Measurements from ENCODE around the gene TMA7. TPM values are rescaled to one million over a fixed set of nuclear protein-coding genes. Genes with fewer than 3 reads are reported as not detected.

TMA7 gene
- total and polyA plus RNA-seq, 4 donors: 75.2 to 241 (median 113) TPM

DNA sequence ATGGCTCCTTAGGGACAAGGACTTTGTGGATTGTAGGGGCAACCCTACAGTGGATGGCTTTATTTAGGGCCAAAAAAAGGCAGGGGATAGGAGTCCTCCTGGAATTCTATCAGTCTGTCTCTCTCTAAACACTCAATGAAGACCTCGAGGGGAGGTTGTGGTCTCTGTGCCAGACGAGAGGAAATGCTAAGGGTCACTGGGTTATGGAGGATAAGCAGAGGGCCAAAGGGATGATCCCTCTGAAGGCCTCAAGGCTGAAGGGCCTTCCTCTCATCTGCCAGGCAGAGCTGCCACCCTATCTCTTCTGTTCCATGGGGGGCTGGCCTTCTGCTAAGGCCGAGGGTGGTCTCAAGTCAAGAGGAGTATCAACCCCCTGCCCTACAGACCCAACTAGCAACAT lies 37.1 kb upstream of the TMA7 start:
- H3K27ac ChIP-seq (ENCODE audit: low read depth in 1 of 2, low read length in 2 of 2): no peak overlapping the region

DNA sequence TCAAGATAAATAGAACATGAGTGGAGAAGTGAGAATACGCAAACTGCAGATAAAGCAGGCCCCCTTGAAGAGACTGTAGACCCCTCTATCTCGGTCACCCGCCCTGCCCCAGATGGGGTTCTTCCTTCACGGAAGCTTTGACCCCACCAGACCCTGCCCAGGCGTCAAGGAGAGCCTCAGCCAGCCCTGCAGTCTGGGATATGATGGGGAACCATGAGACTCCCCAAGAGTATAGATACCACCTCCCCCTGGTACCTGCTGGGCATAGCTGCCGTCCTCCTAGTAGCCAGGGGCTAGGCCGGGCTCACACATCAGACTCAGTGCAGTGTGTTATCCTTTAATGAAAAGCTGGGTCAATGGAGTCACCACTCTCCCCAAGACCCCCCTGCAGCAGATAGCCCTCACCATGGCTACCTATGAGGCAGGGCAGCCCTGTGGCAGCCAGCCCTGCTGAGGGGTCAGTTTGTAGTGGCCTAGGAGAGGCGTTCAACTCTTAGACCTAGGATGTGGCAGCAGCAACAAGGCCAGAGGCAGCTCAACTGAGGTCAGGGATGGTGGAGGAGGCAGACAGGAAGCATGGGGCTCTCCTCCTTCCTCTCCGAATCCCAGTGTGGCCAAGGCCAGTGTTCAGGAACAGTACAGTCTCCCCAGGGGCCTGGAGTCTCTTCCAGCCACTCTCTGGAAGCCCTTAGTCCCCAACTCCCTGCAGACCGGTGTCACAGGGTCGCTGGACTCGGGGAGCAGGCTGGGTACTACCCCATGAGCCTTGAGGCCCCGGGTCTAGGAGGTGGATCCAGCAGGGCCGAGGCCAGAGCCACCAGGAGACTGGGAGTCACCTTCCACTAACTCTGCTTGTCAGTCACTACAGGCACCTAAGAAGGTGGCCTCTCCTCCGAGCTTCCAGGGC lies 36.3 kb upstream of the TMA7 start:
- TF ChIP-seq, protein P1, sequence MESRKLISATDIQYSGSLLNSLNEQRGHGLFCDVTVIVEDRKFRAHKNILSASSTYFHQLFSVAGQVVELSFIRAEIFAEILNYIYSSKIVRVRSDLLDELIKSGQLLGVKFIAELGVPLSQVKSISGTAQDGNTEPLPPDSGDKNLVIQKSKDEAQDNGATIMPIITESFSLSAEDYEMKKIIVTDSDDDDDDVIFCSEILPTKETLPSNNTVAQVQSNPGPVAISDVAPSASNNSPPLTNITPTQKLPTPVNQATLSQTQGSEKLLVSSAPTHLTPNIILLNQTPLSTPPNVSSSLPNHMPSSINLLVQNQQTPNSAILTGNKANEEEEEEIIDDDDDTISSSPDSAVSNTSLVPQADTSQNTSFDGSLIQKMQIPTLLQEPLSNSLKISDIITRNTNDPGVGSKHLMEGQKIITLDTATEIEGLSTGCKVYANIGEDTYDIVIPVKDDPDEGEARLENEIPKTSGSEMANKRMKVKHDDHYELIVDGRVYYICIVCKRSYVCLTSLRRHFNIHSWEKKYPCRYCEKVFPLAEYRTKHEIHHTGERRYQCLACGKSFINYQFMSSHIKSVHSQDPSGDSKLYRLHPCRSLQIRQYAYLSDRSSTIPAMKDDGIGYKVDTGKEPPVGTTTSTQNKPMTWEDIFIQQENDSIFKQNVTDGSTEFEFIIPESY (IDR thresholded peaks at IDR 0.05): no peak
- TF ChIP-seq, protein P2, sequence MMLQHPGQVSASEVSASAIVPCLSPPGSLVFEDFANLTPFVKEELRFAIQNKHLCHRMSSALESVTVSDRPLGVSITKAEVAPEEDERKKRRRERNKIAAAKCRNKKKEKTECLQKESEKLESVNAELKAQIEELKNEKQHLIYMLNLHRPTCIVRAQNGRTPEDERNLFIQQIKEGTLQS (IDR thresholded peaks at IDR 0.05): no peak
- TF ChIP-seq NR2F2 (IDR thresholded peaks at IDR 0.05) (no peak), YY1 (IDR thresholded peaks at IDR 0.05) (no peak), HNF4A (conservative IDR thresholded peaks at IDR 0.05) (no peak), TAF1 (conservative IDR thresholded peaks at IDR 0.05) (no peak), RAD21 (IDR thresholded peaks at IDR 0.05) (no peak)
- no peak overlapping the region for H3K27ac ChIP-seq (ENCODE audit: low read depth in 1 of 2, low read length in 2 of 2)
- 89% methylated on average over 15 of the region's 15 CpGs for WGBS
- peaks cover 11 to 59% (median 26%) of the 10 kb centered on the region in 4 donors for H3K36me3 ChIP-seq (ENCODE audit: control insufficient read depth in 4 of 4, insufficient read depth in 3 of 4, low read depth in 1 of 4, low read length in 3 of 4)
- H3K4me3 ChIP-seq (ENCODE audit: low read depth in 1 of 3, low read length in 3 of 3): no peak overlapping the region
- H3K27me3 ChIP-seq (ENCODE audit: control insufficient read depth in 4 of 4, insufficient read depth in 4 of 4, low read length in 3 of 4): no peaks in the 10 kb centered on the region
- H3K9ac ChIP-seq (ENCODE audit: low read depth in 1 of 2, low read length in 2 of 2): no peak overlapping the region
- no peaks in the 10 kb centered on the region for H3K4me1 ChIP-seq (ENCODE audit: control insufficient read depth in 4 of 4, insufficient read depth in 4 of 4, low read length in 3 of 4)
- no peaks in the 10 kb centered on the region for H3K9me3 ChIP-seq (ENCODE audit: control insufficient read depth in 4 of 4, low read length in 3 of 4)
- no peak for DNase-seq (ENCODE audit: low spot score)

More for the DNA sequence above, 37.1 kb upstream of the TMA7 start:
- H3K9ac ChIP-seq (ENCODE audit: low read depth in 1 of 2, low read length in 2 of 2): no peak overlapping the region
- DNase-seq (ENCODE audit: low spot score): no peak
- H3K36me3 ChIP-seq (ENCODE audit: control insufficient read depth in 4 of 4, insufficient read depth in 3 of 4, low read depth in 1 of 4, low read length in 3 of 4): peaks cover 11 to 52% (median 21%) of the 10 kb centered on the region in 4 donors
- no peak for TF ChIP-seq FOXA1 (IDR thresholded peaks at IDR 0.05)
- no peak for TF ChIP-seq YY1 (IDR thresholded peaks at IDR 0.05)
- TF ChIP-seq, protein P3, sequence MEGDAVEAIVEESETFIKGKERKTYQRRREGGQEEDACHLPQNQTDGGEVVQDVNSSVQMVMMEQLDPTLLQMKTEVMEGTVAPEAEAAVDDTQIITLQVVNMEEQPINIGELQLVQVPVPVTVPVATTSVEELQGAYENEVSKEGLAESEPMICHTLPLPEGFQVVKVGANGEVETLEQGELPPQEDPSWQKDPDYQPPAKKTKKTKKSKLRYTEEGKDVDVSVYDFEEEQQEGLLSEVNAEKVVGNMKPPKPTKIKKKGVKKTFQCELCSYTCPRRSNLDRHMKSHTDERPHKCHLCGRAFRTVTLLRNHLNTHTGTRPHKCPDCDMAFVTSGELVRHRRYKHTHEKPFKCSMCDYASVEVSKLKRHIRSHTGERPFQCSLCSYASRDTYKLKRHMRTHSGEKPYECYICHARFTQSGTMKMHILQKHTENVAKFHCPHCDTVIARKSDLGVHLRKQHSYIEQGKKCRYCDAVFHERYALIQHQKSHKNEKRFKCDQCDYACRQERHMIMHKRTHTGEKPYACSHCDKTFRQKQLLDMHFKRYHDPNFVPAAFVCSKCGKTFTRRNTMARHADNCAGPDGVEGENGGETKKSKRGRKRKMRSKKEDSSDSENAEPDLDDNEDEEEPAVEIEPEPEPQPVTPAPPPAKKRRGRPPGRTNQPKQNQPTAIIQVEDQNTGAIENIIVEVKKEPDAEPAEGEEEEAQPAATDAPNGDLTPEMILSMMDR (IDR thresholded peaks at IDR 0.05; ENCODE audit: low read depth, low read length, missing input control): no peak
- TF ChIP-seq HNF4A (conservative IDR thresholded peaks at IDR 0.05): no peak
- no peak for TF ChIP-seq TAF1 (conservative IDR thresholded peaks at IDR 0.05)
- TF ChIP-seq SP1 (IDR thresholded peaks at IDR 0.05): no peak
- no peak for TF ChIP-seq GABPA (IDR thresholded peaks at IDR 0.05 in 1 of 2, conservative IDR thresholded peaks at IDR 0.05 in 1 of 2)
- TF ChIP-seq EGR1 (IDR thresholded peaks at IDR 0.05; ENCODE audit: low read depth in 2 of 2): no peak
- TF ChIP-seq JUND (IDR thresholded peaks at IDR 0.05): no peak
- TF ChIP-seq FOXA2 (IDR thresholded peaks at IDR 0.05): no peak
- TF ChIP-seq RXRA (IDR thresholded peaks at IDR 0.05): no peak
- no peak for TF ChIP-seq NR2F2 (IDR thresholded peaks at IDR 0.05)
- TF ChIP-seq RAD21 (IDR thresholded peaks at IDR 0.05): no peak
- TF ChIP-seq, protein P2 (IDR thresholded peaks at IDR 0.05): no peak
- TF ChIP-seq, protein P4, sequence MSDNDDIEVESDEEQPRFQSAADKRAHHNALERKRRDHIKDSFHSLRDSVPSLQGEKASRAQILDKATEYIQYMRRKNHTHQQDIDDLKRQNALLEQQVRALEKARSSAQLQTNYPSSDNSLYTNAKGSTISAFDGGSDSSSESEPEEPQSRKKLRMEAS (IDR thresholded peaks at IDR 0.05): no peak
- no peaks in the 10 kb centered on the region for H3K4me1 ChIP-seq (ENCODE audit: control insufficient read depth in 4 of 4, insufficient read depth in 4 of 4, low read length in 3 of 4)
- WGBS: 60% methylated on average over 3 of the region's 3 CpGs
- H3K9me3 ChIP-seq (ENCODE audit: control insufficient read depth in 4 of 4, low read length in 3 of 4): no peaks in the 10 kb centered on the region
- no peak overlapping the region for H3K4me3 ChIP-seq (ENCODE audit: low read depth in 1 of 3, low read length in 3 of 3)
- no peaks in the 10 kb centered on the region for H3K27me3 ChIP-seq (ENCODE audit: control insufficient read depth in 4 of 4, insufficient read depth in 4 of 4, low read length in 3 of 4)

Data from liver (tissue), 9 donors.